Astrocyte of the cerebellum (primary cell): ENCODE results near the gene WDSUB1.

Experiments used
- DNase-seq: peaks from one replicate; pipeline ENCODE4 v3.0.0-alpha.2; 2011; ENCODE audit warnings: low read depth
- H3K4me3 ChIP-seq: 2 replicates; pipeline ENCODE4 v1.5.1; 2011; ENCODE audit warnings: mild to moderate bottlenecking, low read depth, low read length, moderate library complexity
- in situ Hi-C: cut with HindIII; loops from 2 replicates; pipeline ENCODE4 v1.10.0; 2017; ENCODE audit warnings: low sequenced_read_pairs
- TF ChIP-seq, protein P1 (sequence below): IDR thresholded peaks from 2 replicates; pipeline ENCODE4 v1.5.1; 2012; ENCODE audit warnings: low read length, low read depth, moderate library complexity, mild to moderate bottlenecking; ENCODE audit errors: missing control alignments

The WDSUB1 gene

DNA sequence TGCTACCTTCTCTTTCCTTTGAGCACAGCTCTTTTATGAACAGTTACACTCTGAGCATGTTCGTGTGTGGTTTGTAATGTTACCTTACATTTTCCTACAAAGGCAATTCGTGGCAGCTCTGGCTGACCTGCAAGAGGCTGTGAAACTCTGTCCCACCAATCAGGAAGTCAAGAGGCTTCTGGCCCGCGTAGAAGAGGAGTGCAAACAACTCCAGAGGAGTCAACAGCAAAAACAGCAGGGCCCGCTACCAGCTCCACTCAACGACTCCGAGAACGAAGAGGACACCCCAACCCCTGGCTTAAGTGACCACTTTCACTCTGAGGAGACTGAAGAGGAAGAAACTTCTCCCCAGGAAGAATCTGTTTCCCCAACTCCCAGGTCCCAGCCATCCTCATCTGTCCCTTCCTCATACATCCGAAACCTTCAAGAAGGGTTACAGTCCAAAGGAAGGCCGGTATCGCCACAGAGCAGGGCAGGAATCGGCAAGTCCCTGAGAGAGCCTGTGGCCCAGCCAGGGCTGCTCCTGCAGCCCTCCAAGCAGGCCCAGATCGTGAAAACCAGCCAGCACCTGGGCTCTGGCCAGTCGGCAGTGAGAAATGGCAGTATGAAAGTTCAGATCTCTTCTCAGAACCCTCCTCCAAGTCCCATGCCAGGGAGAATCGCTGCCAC is 56.9 kb downstream of the WDSUB1 start:
- in situ Hi-C loops = no loop called here
- TF ChIP-seq, protein P1, sequence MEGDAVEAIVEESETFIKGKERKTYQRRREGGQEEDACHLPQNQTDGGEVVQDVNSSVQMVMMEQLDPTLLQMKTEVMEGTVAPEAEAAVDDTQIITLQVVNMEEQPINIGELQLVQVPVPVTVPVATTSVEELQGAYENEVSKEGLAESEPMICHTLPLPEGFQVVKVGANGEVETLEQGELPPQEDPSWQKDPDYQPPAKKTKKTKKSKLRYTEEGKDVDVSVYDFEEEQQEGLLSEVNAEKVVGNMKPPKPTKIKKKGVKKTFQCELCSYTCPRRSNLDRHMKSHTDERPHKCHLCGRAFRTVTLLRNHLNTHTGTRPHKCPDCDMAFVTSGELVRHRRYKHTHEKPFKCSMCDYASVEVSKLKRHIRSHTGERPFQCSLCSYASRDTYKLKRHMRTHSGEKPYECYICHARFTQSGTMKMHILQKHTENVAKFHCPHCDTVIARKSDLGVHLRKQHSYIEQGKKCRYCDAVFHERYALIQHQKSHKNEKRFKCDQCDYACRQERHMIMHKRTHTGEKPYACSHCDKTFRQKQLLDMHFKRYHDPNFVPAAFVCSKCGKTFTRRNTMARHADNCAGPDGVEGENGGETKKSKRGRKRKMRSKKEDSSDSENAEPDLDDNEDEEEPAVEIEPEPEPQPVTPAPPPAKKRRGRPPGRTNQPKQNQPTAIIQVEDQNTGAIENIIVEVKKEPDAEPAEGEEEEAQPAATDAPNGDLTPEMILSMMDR = no peak
- H3K4me3 ChIP-seq = no peak overlapping the region
- DNase-seq = no peak

DNA sequence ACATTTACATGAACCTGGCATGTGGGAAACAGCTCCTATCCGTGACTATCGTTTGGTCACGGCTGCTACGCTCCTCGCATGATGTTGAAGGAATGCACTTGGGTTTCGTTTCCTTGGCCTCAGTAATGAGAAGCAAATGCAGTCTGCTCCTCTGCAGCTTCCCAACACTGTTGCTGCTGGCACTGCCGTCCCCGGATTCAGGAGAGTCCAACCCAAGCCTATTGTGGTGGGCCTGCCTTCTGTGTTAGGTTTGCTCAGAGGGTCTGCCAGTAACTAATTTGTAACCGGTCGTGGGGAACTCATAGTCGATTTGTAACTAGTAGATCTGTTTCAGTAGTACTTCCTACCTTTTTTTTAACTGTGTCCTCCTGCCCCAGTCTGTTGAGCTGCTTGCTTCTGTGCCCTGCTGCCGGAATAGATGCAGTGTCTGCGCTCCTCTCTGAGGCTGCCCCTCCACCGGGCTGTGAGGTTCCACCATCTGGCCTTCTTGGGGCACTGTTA is 58.4 kb downstream of the WDSUB1 start:
- in situ Hi-C loops = no loop called here
- no peak overlapping the region for H3K4me3 ChIP-seq
- peak; percentile 74 for DNase-seq
- TF ChIP-seq, protein P1 = no peak

DNA sequence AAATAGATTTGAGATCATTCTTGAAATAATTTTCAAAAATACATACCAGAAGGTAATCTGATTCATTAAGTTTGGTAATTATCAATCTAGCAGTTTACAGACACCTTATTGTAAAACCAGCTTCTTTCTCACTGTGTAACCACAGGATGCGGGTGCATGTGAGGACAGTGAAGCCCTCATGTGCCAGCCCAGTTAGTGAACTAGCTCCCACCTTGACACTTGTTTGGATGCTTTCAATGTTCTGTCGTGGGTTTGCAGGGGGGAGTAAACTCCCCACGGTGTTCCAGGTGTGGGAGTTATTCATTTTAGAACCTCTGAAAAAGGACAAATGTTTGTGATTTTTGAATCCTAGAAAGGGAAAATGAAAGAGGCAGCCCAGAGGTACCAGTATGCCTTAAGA is 59.0 kb downstream of the WDSUB1 start:
- no peak overlapping the region for H3K4me3 ChIP-seq
- no peak for DNase-seq
- in situ Hi-C loops = no loop called here
- TF ChIP-seq, protein P1 = no peak

DNA sequence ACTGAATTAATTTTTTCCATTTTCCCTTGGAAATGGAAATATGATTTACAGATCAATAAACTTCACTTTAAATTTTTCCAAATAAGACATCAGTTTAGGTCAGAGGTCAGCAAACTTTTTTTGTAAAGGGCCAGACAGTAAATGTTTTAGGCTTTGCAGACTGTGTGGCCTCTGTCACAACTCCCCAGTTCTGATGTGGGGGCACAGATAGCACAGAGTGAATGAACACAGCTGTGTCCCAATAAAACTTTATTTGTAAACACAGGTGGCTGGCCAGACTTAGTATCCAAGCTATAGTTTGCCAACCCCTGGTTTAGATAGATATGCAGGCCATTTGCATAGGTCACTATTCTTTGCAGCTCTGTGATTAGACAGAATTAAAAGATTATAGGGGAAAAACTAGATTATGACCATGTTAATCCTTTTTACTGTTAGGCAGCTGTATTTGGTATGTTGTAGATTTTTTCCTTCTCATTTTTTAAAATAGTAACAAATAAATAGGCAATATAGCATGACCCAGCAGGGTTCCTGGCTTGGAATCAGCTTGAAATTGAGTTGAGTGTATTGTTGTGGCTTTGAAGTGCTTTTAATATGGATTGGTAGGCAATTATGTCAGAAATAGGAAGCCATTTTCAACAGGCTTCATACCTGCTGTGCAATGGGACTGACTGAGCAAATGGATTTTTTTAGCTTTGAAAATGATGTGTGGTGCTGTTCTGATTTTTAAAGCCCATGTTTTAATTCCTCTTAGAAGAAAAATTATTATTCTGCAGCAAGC is 59.7 kb downstream of the WDSUB1 start:
- in situ Hi-C loops = no loop called here
- DNase-seq = peak; percentile 24
- TF ChIP-seq, protein P1 = no peak
- no peak overlapping the region for H3K4me3 ChIP-seq

DNA sequence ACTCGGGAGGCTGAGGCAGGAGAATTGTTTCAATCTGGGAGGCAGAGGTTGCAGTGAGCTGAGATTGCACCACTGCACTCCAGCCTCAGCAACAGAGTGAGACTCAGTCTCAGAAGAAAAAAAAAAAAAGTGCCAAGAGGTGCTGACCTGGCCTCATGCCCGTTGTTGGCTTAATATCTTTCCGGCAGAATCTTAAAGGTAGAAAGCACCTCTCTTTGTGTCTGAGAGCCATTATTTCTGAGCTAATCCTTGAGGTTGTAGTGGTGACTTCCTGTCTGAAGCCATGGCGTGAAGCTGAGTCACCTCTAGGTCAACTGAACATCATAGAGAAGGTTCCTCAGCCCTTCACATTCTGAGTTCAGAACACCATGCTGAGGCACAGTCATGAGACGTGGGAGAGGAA is 60.4 kb downstream of the WDSUB1 start:
- TF ChIP-seq, protein P1 = no peak
- no peak overlapping the region for H3K4me3 ChIP-seq
- DNase-seq = no peak
- in situ Hi-C loops = no loop called here

DNA sequence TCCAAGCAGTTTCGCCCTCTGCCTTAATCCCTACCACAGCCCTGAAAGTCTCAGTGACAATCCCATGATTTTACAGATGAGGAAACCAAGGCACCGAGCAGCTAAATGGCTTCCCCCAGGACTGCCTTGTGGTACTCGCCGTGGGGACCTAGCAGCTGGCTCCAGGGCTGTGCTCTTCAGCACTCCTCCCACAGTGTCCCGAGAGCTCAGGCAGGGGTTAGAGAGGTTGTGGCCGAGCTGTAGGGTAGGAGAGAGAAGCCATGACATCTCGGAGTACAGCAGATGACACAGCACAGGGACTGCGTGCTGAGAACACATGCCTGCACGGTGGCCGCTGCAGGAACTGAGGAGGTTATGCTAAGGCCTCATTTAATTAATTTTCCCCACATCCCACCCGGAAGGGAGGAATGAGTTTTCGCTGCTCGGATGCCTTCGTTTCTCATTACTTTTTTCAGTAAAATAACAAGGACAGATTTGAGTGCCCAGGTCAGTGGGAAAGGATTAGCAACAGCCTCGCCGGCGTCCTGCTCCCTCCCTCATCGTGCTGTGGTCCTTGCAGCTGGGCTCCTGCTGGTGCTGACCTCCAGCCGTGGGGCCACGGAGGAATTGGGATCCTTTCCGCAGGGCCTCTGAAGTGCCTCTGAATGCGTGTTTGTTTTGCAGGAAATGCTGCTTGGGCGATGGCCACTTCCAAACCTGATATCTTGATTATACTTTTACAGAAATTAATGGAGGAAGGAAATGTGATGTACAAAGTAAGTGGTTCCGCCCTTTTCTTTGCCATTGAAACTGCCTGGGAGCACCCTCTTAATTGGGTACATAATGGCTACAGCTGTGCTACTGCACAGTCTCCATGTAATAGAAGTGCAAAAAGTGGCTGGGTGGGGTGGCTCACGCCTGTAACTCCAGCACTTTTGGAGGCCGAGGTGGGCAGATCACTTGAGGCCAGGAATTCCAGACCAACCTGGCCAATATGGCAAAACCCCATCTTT is 61.2 kb downstream of the WDSUB1 start:
- DNase-seq = no peak
- TF ChIP-seq, protein P1 = no peak
- in situ Hi-C loops = no loop called here
- no peak overlapping the region for H3K4me3 ChIP-seq
